HEK293 (cell line): Measurements from ENCODE around the gene STIL.

Experiments
- EGR2 ChIP-seq: fragments of 450-650 bp; formaldehyde crosslinking; IDR thresholded peaks from 2 replicates; pipeline ENCODE4 v1.5.1; 2016; ENCODE audit warnings: low read depth, missing biosample characterization, missing genetic modification characterization
- KLF17 ChIP-seq: fragments of 450-650 bp; formaldehyde crosslinking; IDR thresholded peaks from 2 replicates; pipeline ENCODE4 v1.5.1; 2016; ENCODE audit warnings: missing biosample characterization, missing genetic modification characterization
- KLF9 ChIP-seq: fragments of 450-650 bp; formaldehyde crosslinking; IDR thresholded peaks from 2 replicates; pipeline ENCODE4 v1.5.1; 2016; ENCODE audit warnings: missing biosample characterization, missing genetic modification characterization, low read depth
- OVOL3 ChIP-seq: fragments of 450-650 bp; formaldehyde crosslinking; IDR thresholded peaks from 2 replicates; pipeline ENCODE4 v1.5.1; 2016; ENCODE audit warnings: missing biosample characterization, missing genetic modification characterization
- SP2 ChIP-seq: fragments of 450-650 bp; formaldehyde crosslinking; IDR thresholded peaks from 2 replicates; pipeline ENCODE4 v1.5.1; 2016; ENCODE audit warnings: missing biosample characterization, missing genetic modification characterization
- SP3 ChIP-seq: fragments of 450-650 bp; formaldehyde crosslinking; IDR thresholded peaks from 2 replicates; pipeline ENCODE4 v1.5.1; 2016; ENCODE audit warnings: missing biosample characterization, missing genetic modification characterization
- ZBTB17 ChIP-seq: fragments of 450-650 bp; formaldehyde crosslinking; IDR thresholded peaks from 2 replicates; pipeline ENCODE4 v1.5.1; 2016; ENCODE audit warnings: missing biosample characterization, missing genetic modification characterization
- ZBTB49 ChIP-seq: fragments of 450-650 bp; formaldehyde crosslinking; IDR thresholded peaks from 2 replicates; pipeline ENCODE4 v1.5.1; 2016; ENCODE audit warnings: missing biosample characterization, missing genetic modification characterization, low read depth
- ZBTB6 ChIP-seq: fragments of 450-650 bp; formaldehyde crosslinking; IDR thresholded peaks from 2 replicates; pipeline ENCODE4 v1.5.1; 2017; ENCODE audit warnings: missing biosample characterization, missing genetic modification characterization
- ZBTB8A ChIP-seq: fragments of 450-650 bp; formaldehyde crosslinking; IDR thresholded peaks from 2 replicates; pipeline ENCODE4 v1.5.1; 2016; ENCODE audit warnings: missing biosample characterization, missing genetic modification characterization
- ZEB2 ChIP-seq: fragments of 450-650 bp; formaldehyde crosslinking; IDR thresholded peaks from 2 replicates; pipeline ENCODE4 v1.5.1; 2016; ENCODE audit warnings: missing biosample characterization, missing genetic modification characterization
- ZNF26 ChIP-seq: fragments of 450-650 bp; formaldehyde crosslinking; IDR thresholded peaks from 2 replicates; pipeline ENCODE4 v1.5.1; 2016; ENCODE audit warnings: missing biosample characterization, missing genetic modification characterization
- ZNF48 ChIP-seq: fragments of 450-650 bp; formaldehyde crosslinking; IDR thresholded peaks from 2 replicates; pipeline ENCODE4 v1.5.1; 2016; ENCODE audit warnings: missing biosample characterization, missing genetic modification characterization
- ZNF521 ChIP-seq: fragments of 450-650 bp; formaldehyde crosslinking; IDR thresholded peaks from 2 replicates; pipeline ENCODE4 v1.5.1; 2017; ENCODE audit warnings: missing biosample characterization, mild to moderate bottlenecking, missing genetic modification characterization
- ZNF530 ChIP-seq: fragments of 450-650 bp; formaldehyde crosslinking; IDR thresholded peaks from 2 replicates; pipeline ENCODE4 v1.5.1; 2016; ENCODE audit warnings: low read depth, missing biosample characterization, missing genetic modification characterization
- ZNF555 ChIP-seq: fragments of 450-650 bp; formaldehyde crosslinking; conservative IDR thresholded peaks from 2 replicates; pipeline ENCODE4 v1.5.1; 2017; ENCODE audit warnings: missing biosample characterization, mild to moderate bottlenecking, missing genetic modification characterization, inconsistent platforms
- ZNF558 ChIP-seq: fragments of 450-650 bp; formaldehyde crosslinking; IDR thresholded peaks from 2 replicates; pipeline ENCODE4 v1.5.1; 2016; ENCODE audit warnings: missing biosample characterization, missing genetic modification characterization
- ZNF600 ChIP-seq: fragments of 450-650 bp; formaldehyde crosslinking; IDR thresholded peaks from 2 replicates; pipeline ENCODE4 v1.5.1; 2016; ENCODE audit warnings: missing biosample characterization, missing genetic modification characterization
- ZNF654 ChIP-seq: fragments of 450-650 bp; formaldehyde crosslinking; IDR thresholded peaks from 2 replicates; pipeline ENCODE4 v1.5.1; 2016; ENCODE audit warnings: low read depth, missing biosample characterization, missing genetic modification characterization
- ZNF660 ChIP-seq: fragments of 450-650 bp; IDR thresholded peaks from 2 replicates; pipeline ENCODE4 v1.5.1; 2018; ENCODE audit warnings: missing biosample characterization, mild to moderate bottlenecking, missing genetic modification characterization
- ZNF704 ChIP-seq: fragments of 450-650 bp; formaldehyde crosslinking; IDR thresholded peaks from 2 replicates; pipeline ENCODE4 v1.5.1; 2016; ENCODE audit warnings: missing biosample characterization, missing genetic modification characterization
- ZNF76 ChIP-seq: fragments of 450-650 bp; formaldehyde crosslinking; IDR thresholded peaks from 2 replicates; pipeline ENCODE4; 2016; ENCODE audit warnings: low read depth, missing biosample characterization, missing genetic modification characterization, borderline replicate concordance
- ZNF792 ChIP-seq: fragments of 450-650 bp; formaldehyde crosslinking; IDR thresholded peaks from 2 replicates; pipeline ENCODE4 v1.5.1; 2016; ENCODE audit warnings: missing biosample characterization, missing genetic modification characterization
- ZXDB ChIP-seq: fragments of 450-650 bp; formaldehyde crosslinking; IDR thresholded peaks from 2 replicates; pipeline ENCODE4 v1.5.1; 2016; ENCODE audit warnings: missing biosample characterization, missing genetic modification characterization
- TF ChIP-seq, protein P1 (sequence below): fragments of 450-650 bp; formaldehyde crosslinking; optimal IDR thresholded peaks from 2 replicates; pipeline ENCODE3; 2016; ENCODE audit warnings: missing biosample characterization, mild to moderate bottlenecking, missing genetic modification characterization
- TF ChIP-seq, protein P2 (sequence below): fragments of 450-650 bp; formaldehyde crosslinking; IDR thresholded peaks from 2 replicates; pipeline ENCODE4 v1.5.1; 2016; ENCODE audit warnings: missing biosample characterization, missing genetic modification characterization
- TF ChIP-seq, protein P3 (sequence below): fragments of 450-650 bp; formaldehyde crosslinking; IDR thresholded peaks from 2 replicates; pipeline ENCODE4 v1.5.1; 2017; ENCODE audit warnings: missing biosample characterization, missing genetic modification characterization

Gene STIL

GRCh38 chr1:47313915-47314664 lies at the start of gene STIL (continued):
- TF ChIP-seq KLF9 (tag by site-specific recombination) (peak; percentile 63; the same call in 1 of the 2 replicates), SP3 (tag by site-specific recombination) (peak; percentile 88), ZNF600 (tag by site-specific recombination) (peak; percentile 27; the same call in 1 of the 2 replicates), EGR2 (no peak), ZNF654 (tag by site-specific recombination) (no peak), OVOL3 (no peak), ZNF76 (0 out of 2 replicates have a peak, but pooled peaks have one; percentile 28), ZNF555 (tag by site-specific recombination) (no peak), ZBTB17 (tag by site-specific recombination) (peak; percentile 95), ZNF26 (tag by site-specific recombination) (no peak), ZNF48 (tag by site-specific recombination) (no peak), ZNF660 (tag by site-specific recombination) (peak; percentile 61; the same call in 1 of the 2 replicates), ZNF704 (no peak), ZNF521 (tag by site-specific recombination) (no peak), ZBTB6 (tag by site-specific recombination) (peak; percentile 95), ZNF558 (peak; percentile 39; the same call in 1 of the 2 replicates), ZNF792 (no peak), ZXDB (tag by site-specific recombination) (0 out of 2 replicates have a peak, but pooled peaks have one; percentile 47), ZEB2 (tag by site-specific recombination) (peak; percentile 75), ZBTB8A (peak; percentile 59), KLF17 (no peak), SP2 (tag by site-specific recombination) (peak; percentile 98), ZNF530 (tag by site-specific recombination) (no peak), ZBTB49 (tag by site-specific recombination) (no peak)
- TF ChIP-seq, protein P1, sequence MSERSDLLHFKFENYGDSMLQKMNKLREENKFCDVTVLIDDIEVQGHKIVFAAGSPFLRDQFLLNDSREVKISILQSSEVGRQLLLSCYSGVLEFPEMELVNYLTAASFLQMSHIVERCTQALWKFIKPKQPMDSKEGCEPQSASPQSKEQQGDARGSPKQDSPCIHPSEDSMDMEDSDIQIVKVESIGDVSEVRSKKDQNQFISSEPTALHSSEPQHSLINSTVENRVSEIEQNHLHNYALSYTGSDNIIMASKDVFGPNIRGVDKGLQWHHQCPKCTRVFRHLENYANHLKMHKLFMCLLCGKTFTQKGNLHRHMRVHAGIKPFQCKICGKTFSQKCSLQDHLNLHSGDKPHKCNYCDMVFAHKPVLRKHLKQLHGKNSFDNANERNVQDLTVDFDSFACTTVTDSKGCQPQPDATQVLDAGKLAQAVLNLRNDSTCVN (tag by site-specific recombination) = peak; percentile 96
- TF ChIP-seq, protein P2, sequence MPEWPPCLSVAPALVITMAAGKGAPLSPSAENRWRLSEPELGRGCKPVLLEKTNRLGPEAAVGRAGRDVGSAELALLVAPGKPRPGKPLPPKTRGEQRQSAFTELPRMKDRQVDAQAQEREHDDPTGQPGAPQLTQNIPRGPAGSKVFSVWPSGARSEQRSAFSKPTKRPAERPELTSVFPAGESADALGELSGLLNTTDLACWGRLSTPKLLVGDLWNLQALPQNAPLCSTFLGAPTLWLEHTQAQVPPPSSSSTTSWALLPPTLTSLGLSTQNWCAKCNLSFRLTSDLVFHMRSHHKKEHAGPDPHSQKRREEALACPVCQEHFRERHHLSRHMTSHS = no peak
- TF ChIP-seq, protein P3, sequence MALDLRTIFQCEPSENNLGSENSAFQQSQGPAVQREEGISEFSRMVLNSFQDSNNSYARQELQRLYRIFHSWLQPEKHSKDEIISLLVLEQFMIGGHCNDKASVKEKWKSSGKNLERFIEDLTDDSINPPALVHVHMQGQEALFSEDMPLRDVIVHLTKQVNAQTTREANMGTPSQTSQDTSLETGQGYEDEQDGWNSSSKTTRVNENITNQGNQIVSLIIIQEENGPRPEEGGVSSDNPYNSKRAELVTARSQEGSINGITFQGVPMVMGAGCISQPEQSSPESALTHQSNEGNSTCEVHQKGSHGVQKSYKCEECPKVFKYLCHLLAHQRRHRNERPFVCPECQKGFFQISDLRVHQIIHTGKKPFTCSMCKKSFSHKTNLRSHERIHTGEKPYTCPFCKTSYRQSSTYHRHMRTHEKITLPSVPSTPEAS = peak; percentile 2; the same call in 1 of the 2 replicates
- TF ChIP-seq, all 188 proteins: peak for 44
